ENCODE results near the gene HNRNPL. TPM values are rescaled to one million over a fixed set of nuclear protein-coding genes. Genes with fewer than 3 reads are reported as not detected.

Gene HNRNPL
- total and polyA plus RNA-seq, 2 of the 8 experiments (the other 6 are each of a cell fraction or from before 2014, with no cell fraction given), result 404 to 779 TPM

GRCh38 chr19:38817081-38817480 is 32.7 kb downstream of the HNRNPL start:
- Histone ChIP-seq H2BK120ac (replicated peaks; ENCODE audit: low read depth, low read length) (no peak overlapping the region), H2BK20ac (ENCODE audit: low read length) (no peak overlapping the region), H2BK15ac (ENCODE audit: low read length) (no peak overlapping the region), H3K79me2 (ENCODE audit: control insufficient read depth in 1 of 2, insufficient read depth in 2 of 2, low read length in 2 of 2) (no peaks in the 10 kb centered on the region), H3K4me1 (replicated peaks in 1 of 4; ENCODE audit: control insufficient read depth in 3 of 4, insufficient read depth in 4 of 4, low read length in 3 of 4) (no peaks in the 10 kb centered on the region), H3K9me3 (ENCODE audit: insufficient read depth in 2 of 2, low read depth in 1 of 2, low read length in 1 of 2) (peaks cover 0 to 9% of the 10 kb centered on the region in 2 experiments; a peak in 1 of 4 replicates), H3K18ac (ENCODE audit: extremely low read depth, low read length) (no peak overlapping the region), H3K23ac (ENCODE audit: insufficient read length) (no peak overlapping the region), H4K91ac (replicated peaks; ENCODE audit: insufficient read length, low read length) (no peak overlapping the region), H2BK12ac (ENCODE audit: low read depth, low read length) (no peak overlapping the region), H3K56ac (replicated peaks; ENCODE audit: insufficient read length, low read depth, low read length) (no peak overlapping the region), H4K5ac (ENCODE audit: insufficient read length, low read depth, low read length) (no peak overlapping the region), H2AFZ (ENCODE audit: low read length) (no peak overlapping the region), H3K79me1 (ENCODE audit: low read depth, low read length) (no peaks in the 10 kb centered on the region), H4K20me1 (replicated peaks in 1 of 2; ENCODE audit: control insufficient read depth in 1 of 2, insufficient read depth in 2 of 2, low read length in 2 of 2) (peaks cover 2 to 5% of the 10 kb centered on the region in 2 experiments), H3K4ac (replicated peaks; ENCODE audit: insufficient read length, low read depth, low read length) (no peak overlapping the region), H4K8ac (ENCODE audit: extremely low read depth, insufficient read depth, low read length) (no peak overlapping the region), H3K27ac (ENCODE audit: low read depth, low read length) (no peak overlapping the region), H3K4me3 (ENCODE audit: extremely low read depth in 1 of 4, insufficient read depth in 2 of 4, low read depth in 3 of 4, low read length in 4 of 4) (no peak overlapping the region), H3K27me3 (replicated peaks in 1 of 4; ENCODE audit: control insufficient read depth in 3 of 4, extremely low read depth in 1 of 4, insufficient read depth in 3 of 4, low read length in 3 of 4) (no peaks in the 10 kb centered on the region), H3K4me2 (ENCODE audit: insufficient read depth in 1 of 2, low read depth in 2 of 2, low read length in 2 of 2) (no peak overlapping the region), H3K23me2 (ENCODE audit: low read depth, low read length) (no peaks in the 10 kb centered on the region), H3K14ac (ENCODE audit: insufficient read length) (no peak overlapping the region), H2BK5ac (ENCODE audit: low read depth, low read length) (no peak overlapping the region), H3K36me3 (ENCODE audit: control insufficient read depth in 2 of 4, insufficient read depth in 4 of 4, low read length in 3 of 4) (peaks cover 0 to 28% (median 11%) of the 10 kb centered on the region in 4 experiments; a peak in 5 of 8 replicates), H2AK5ac (ENCODE audit: low read depth, low read length) (no peak overlapping the region), H3K9ac (replicated peaks in 1 of 4; ENCODE audit: extremely low read depth in 1 of 4, low read depth in 3 of 4, low read length in 3 of 4) (no peak overlapping the region)
- DNase-seq (ENCODE audit: low read depth in 1 of 2, low spot score in 2 of 2), result no peak
- FAIRE-seq, result no peak
- ChIA-PET CTCF (ENCODE audit: partially characterized antibody) (interaction anchor here (0.5 to 1.5 kb wide), 3 partner anchors 17 to 71 kb away, joined by 3 to 4 read pairs (median 4); no protein-coding TSS in a partner anchor), POLR2A (ENCODE audit: partially characterized antibody) (interaction anchor here (0.6 to 1.7 kb wide), 7 partner anchors 15 to 84 kb away, joined by 3 to 6 read pairs (median 3); partner anchors contain the start of gene ECH1)
- WGBS, 2 experiments (ENCODE audit: extremely low coverage in 1 of 2, insufficient coverage in 1 of 2, insufficient read length in 1 of 2, insufficient replicate concordance in 2 of 2, low coverage in 1 of 2, low lambda C conversion rate in 2 of 2, missing lambda C conversion rate in 1 of 2), result 95% methylated on average over 15 of the region's 15 CpGs; no CpG with 5 or more reads in 1 of the 2 experiments
- TF ChIP-seq HDAC6 (IDR thresholded peaks at IDR 0.05; ENCODE audit: low read depth, low read length), result no peak
- TF ChIP-seq TCF12 (IDR thresholded peaks at IDR 0.05; ENCODE audit: low read depth, low read length), result no peak
- no peak for TF ChIP-seq CBX8 (IDR thresholded peaks at IDR 0.05; ENCODE audit: borderline replicate concordance, low read depth, low read length)
- no peak for TF ChIP-seq ZNF274 (IDR thresholded peaks at IDR 0.05; ENCODE audit: borderline replicate concordance, extremely low read depth, low read length)
- no peak for TF ChIP-seq PHF8 (conservative IDR thresholded peaks at IDR 0.05; ENCODE audit: low read depth, low read length)
- TF ChIP-seq SIN3A (conservative IDR thresholded peaks at IDR 0.05 in 1 of 2, IDR thresholded peaks at IDR 0.05 in 1 of 2; ENCODE audit: low read depth in 1 of 2, low read length in 2 of 2), result no peak
- TF ChIP-seq CEBPB (IDR thresholded peaks at IDR 0.05; ENCODE audit: low read depth, low read length), result no peak
- no peak for TF ChIP-seq CHD2 (IDR thresholded peaks at IDR 0.05; ENCODE audit: low read length)
- TF ChIP-seq, protein P1, sequence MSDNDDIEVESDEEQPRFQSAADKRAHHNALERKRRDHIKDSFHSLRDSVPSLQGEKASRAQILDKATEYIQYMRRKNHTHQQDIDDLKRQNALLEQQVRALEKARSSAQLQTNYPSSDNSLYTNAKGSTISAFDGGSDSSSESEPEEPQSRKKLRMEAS (IDR thresholded peaks at IDR 0.05), result no peak
- no peak for TF ChIP-seq MAFK (IDR thresholded peaks at IDR 0.05; ENCODE audit: low read depth, low read length)
- no peak for TF ChIP-seq YY1 (IDR thresholded peaks at IDR 0.05; ENCODE audit: low read depth, low read length)
- TF ChIP-seq KDM4A (IDR thresholded peaks at IDR 0.05; ENCODE audit: low read depth, low read length, severe bottlenecking), result no peak
- no peak for TF ChIP-seq SAP30 (IDR thresholded peaks at IDR 0.05; ENCODE audit: insufficient read depth, insufficient replicate concordance, low read length)
- TF ChIP-seq KDM1A (IDR thresholded peaks at IDR 0.05; ENCODE audit: borderline replicate concordance, low read length), result no peak
- TF ChIP-seq SIRT6 (IDR thresholded peaks at IDR 0.05; ENCODE audit: low read length), result no peak

Data from H1 (cell line).